Measurements from ENCODE around the gene PRPF19.

DNA sequence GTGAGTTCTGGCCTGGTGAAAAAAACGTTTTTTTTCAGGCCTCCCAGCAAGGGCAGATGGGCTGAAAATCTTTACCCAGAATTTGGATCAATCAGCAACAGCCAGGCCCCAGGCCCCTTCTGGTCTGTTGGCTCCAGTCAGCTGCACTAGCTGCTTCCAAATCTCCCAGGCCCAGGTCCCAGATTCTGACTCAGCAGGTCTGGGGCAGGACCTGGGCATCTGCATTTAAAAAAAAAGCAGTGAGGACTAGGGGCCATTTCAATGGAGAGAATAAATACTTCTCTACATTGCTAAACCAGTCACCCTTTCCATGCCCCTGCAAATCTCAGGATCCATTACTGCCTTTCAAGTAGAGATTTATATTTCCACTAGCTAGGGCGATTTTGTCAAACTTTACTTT, 41.3 kb upstream of the PRPF19 start:
- TF ChIP-seq, protein P1, sequence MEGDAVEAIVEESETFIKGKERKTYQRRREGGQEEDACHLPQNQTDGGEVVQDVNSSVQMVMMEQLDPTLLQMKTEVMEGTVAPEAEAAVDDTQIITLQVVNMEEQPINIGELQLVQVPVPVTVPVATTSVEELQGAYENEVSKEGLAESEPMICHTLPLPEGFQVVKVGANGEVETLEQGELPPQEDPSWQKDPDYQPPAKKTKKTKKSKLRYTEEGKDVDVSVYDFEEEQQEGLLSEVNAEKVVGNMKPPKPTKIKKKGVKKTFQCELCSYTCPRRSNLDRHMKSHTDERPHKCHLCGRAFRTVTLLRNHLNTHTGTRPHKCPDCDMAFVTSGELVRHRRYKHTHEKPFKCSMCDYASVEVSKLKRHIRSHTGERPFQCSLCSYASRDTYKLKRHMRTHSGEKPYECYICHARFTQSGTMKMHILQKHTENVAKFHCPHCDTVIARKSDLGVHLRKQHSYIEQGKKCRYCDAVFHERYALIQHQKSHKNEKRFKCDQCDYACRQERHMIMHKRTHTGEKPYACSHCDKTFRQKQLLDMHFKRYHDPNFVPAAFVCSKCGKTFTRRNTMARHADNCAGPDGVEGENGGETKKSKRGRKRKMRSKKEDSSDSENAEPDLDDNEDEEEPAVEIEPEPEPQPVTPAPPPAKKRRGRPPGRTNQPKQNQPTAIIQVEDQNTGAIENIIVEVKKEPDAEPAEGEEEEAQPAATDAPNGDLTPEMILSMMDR (IDR thresholded peaks at IDR 0.05), result no peak
- TF ChIP-seq POLR2A (IDR thresholded peaks at IDR 0.05) (no peak), POLR2AphosphoS5 (IDR thresholded peaks at IDR 0.05) (no peak)
